Activated T-helper 1 cell treated with anti-CD3 and anti-CD28 coated beads, Interleukin-2, amount 50 U/mL, for 16 hours (primary cell): Measurements from ENCODE around the gene HOXC11.

Source experiments
- DNase-seq, 2 donors: peaks; one replicate each; pipeline ENCODE4 v3.0.0-alpha.2; 2020; ENCODE audit warnings: low read depth in 1 of 2, low spot score in 1 of 2

The HOXC11 gene

GRCh38 chr12:53956914-53957536, 15.9 kb upstream of the HOXC11 start:
- DNase-seq: no peak

GRCh38 chr12:53958128-53958527, 14.8 kb upstream of the HOXC11 start:
- DNase-seq: no peak

GRCh38 chr12:53959314-53959713, 13.6 kb upstream of the HOXC11 start:
- no peak for DNase-seq

- no peak for DNase-seq
These were observed 12.5 kb upstream of the HOXC11 start for GRCh38 chr12:53960187-53961024.

- DNase-seq: no peak
These were observed 11.7 kb upstream of the HOXC11 start for GRCh38 chr12:53961025-53961761.

- no peak for DNase-seq
These were observed 9.9 kb upstream of the HOXC11 start for GRCh38 chr12:53963005-53963404.

GRCh38 chr12:53963434-53964314, 9.3 kb upstream of the HOXC11 start:
- no peak for DNase-seq

GRCh38 chr12:53964315-53964713, 8.6 kb upstream of the HOXC11 start:
- no peak for DNase-seq

GRCh38 chr12:53965281-53966084, 7.4 kb upstream of the HOXC11 start:
- no peak for DNase-seq

- no peak for DNase-seq
These were observed 6.9 kb upstream of the HOXC11 start for GRCh38 chr12:53966085-53966384.

GRCh38 chr12:53966385-53967133, 6.4 kb upstream of the HOXC11 start:
- no peak for DNase-seq

- no peak for DNase-seq
These were observed 5.5 kb upstream of the HOXC11 start for GRCh38 chr12:53967421-53967925.

- DNase-seq: no peak
These were observed 4.5 kb upstream of the HOXC11 start for GRCh38 chr12:53968214-53969127.

GRCh38 chr12:53969588-53970259, 3.2 kb upstream of the HOXC11 start:
- DNase-seq: no peak

GRCh38 chr12:53970451-53970850, 2.5 kb upstream of the HOXC11 start:
- no peak for DNase-seq

GRCh38 chr12:53971129-53971528, 1.8 kb upstream of the HOXC11 start:
- no peak for DNase-seq

- no peak for DNase-seq
These were observed 1.2 kb upstream of the HOXC11 start for GRCh38 chr12:53971686-53972085.

- no peak for DNase-seq
These were observed 699 bp upstream of the HOXC11 start for GRCh38 chr12:53972152-53972702.
